NCI-H748 treated with DMSO at 0.1 percent for 48 hours (cell line): ENCODE data around the gene PRKCE.
"Not testable (repeated sequence)": the region's sequence is repeated elsewhere in the genome, so short reads cannot be mapped to it uniquely, and the experiment has no call there.

Experiments
- DNase-seq: peaks from one replicate; lab custom pipeline; 2025; lab: John Stamatoyannopoulos, UW

The PRKCE gene

GRCh38 chr2:46195819-46196218, 544.3 kb downstream of the PRKCE start:
- no peak for DNase-seq

GRCh38 chr2:46196871-46197462, 545.5 kb downstream of the PRKCE start:
- no peak for DNase-seq

- no peak for DNase-seq
Measured at GRCh38 chr2:46197672-46198071, 546.2 kb downstream of the PRKCE start.

DNA sequence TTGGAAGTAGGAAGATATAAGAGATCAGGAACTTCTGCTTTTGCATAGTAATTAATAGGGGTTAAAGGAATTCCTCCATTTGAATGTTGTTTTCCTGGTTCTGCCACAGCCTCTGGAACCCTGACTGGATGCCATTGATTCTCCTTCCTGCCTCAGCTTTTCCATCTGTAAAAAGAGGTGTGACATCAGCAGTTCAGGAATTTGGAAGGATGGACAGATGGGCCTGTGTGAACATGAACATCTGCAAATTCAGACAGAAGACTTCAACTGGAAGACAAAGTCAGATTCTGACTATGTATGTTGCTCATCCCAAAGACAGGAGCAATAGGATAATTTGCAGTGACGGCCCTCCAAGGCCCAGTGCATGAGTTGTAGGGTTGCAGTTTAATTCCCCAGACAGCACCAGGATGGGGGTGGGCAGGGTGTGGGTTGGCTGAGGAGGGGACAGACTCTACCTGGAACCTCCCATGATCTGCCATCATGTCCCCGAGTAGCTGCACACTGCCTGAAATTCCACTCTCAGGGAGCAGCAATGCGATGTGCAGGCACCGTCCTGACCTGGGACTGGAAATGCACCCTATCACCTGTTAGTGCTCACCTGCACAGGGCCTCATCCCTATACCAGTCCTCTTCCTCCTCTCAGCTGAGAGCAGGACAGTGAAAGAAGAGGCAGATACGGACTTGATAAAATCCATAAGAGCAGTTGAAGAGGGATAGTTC, 546.8 kb downstream of the PRKCE start:
- no peak for DNase-seq

DNA sequence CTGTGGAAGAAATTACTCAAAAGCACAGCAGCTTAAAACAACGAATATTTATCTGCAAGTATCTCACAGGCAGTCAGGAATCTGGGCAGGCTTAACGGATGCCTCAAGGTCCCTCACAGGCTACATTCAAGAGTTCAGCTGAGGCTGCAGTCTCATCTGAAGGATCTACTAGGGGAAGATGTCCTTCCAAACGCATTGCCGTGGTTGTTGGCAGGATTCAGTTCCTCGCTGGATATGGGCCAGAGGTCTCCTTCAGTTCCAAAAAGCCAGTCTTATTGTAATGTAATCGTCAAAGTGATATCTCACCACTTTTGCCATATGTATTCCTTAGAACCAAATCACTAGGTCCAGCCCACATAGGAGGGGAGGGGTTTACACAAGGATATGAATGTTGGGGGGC, 547.5 kb downstream of the PRKCE start:
- no peak for DNase-seq

DNA sequence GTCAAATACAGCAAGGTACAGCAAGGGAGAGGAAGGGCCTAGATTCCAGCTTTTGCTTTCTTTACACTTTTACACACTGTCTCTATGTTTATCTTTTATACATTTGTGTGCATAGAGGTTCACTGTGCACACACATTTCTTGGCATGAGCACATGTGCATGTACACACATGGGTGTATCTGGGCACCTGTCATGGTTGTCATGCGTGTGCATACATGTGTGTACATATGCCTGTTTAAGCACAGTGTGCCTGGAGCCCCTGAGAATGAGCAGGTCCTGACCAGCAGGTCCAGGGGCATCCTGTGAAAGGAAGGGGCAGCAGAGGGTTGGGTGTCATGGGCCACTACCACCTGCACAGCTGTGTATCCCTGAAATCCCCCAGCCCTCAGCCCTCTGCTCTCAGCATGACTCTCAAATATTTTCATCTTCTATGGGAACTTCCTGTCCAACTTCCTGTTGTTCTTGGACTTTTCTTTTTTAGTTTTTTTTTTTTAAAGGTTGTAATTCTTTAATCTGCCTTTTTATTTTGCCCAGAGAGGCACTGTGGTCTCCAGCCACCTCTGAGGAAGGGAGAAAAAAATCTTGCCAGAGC, 548.7 kb downstream of the PRKCE start:
- no peak for DNase-seq

DNA sequence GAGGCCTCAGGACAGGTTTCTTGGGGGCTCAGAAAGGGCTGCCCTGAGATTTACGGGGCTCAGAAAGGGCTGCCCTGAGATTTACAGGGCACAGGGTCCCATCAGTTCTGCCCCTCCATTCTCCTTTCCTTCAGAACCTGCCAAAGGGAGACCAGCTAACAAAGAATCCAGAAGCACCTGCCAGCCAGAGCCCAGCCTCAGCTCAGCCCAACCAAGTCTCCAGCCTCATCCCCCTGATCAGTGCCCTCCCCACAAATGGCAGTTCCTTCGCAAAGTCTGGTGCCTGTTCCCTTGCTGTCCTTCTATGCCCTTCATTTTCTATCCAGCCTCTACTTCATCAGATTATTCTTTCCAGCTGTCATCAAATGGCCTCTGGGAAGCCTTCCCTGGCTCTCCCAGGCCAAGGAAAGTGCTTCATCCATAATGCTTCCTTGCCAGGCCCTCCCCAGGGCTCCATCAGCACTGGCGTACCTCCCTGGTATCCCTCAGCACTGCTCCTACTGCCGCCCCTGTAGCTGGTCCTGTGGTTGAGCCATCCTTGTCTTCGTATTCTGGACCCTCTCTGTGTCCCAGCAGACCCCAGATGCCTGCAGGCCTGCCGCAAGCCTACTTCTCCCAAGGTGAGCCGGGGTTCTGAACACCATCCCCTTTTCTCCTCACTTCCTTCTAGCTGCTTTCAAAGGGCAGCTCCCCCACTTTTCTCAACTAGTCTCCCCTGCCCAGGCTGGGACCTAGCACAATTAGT, 549.6 kb downstream of the PRKCE start:
- DNase-seq = no peak

- no peak for DNase-seq
Measured at GRCh38 chr2:46202453-46202852, 551.0 kb downstream of the PRKCE start.

GRCh38 chr2:46202987-46203386, 551.5 kb downstream of the PRKCE start:
- no peak for DNase-seq

DNA sequence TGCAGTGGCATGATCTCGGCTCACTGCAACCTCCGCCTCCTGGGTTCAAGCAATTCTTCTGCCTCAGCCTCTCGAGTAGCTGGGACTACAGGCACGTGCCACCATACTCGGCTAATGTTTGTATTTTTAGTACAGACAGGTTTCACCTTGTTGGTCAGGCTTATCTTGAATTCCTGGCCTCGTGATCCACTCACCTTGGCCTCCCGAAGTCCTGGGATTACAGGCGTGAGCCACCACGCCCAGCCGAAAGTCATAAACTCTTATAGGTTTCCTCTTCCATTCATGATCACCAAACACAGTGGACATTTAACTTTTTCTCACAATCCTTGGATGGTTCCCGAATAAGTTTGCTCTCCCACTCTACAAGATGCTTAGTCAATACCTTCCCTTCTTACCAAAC, 552.2 kb downstream of the PRKCE start:
- DNase-seq = not testable (repeated sequence)

GRCh38 chr2:46207591-46207990, 556.1 kb downstream of the PRKCE start:
- DNase-seq = no peak

DNA sequence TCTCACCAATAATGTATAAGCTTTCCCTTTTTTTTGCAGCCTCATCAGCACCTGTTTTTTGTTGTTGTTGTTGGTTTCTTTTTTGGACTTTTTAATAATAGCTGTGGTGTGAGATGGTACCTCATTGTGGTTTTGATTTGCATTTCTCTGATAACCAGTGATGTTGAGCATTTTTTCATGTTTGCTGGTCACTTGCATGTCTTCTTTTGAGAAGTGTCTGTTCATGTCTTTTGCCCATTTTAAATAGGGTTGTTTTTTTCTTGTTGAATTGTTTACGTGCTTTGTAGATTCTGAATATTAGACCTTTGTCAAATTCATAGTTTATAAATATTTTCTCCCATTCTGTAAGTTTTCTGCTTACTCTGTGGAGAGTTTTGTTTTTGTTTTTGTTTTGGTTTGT, 557.3 kb downstream of the PRKCE start:
- DNase-seq = no peak

DNA sequence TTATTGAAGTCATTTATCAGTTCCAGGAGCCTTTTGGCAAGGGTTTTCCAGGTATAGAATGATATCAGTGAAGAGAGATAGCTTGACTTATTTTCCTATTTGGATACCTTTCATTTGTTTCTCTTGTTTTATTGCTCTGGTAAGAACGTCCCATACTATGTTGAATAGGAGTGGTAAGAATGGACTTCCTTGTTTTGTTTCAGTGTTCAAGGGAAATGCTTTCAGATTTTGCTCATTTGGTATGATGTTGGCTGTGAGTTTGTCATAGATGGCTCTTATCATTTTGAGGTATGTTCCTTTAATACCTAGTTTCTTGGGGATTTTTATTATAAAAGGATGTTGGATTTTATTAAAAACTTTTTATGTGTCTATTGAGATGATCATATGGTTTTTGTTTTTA, 558.6 kb downstream of the PRKCE start:
- no peak for DNase-seq

DNA sequence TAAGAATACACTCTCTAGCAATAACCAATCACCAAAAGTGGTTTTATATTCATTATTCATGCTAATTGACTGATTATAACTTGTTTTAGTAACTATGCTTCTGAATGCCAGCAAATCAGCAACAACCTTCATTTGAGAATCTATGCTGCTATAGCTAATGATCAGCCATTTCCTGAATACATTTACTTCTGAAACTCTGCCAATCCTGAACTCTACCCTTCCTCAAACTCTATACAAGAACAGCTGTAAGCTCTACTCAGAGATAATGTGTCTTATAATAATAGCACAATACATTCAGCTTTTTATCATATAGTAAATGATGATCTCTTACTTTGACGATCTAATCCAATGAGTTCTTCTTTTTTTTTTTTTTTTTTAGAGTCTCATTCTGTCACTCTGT, 560.0 kb downstream of the PRKCE start:
- DNase-seq = no peak

- no peak for DNase-seq
Measured at GRCh38 chr2:46213906-46214305, 562.4 kb downstream of the PRKCE start.

DNA sequence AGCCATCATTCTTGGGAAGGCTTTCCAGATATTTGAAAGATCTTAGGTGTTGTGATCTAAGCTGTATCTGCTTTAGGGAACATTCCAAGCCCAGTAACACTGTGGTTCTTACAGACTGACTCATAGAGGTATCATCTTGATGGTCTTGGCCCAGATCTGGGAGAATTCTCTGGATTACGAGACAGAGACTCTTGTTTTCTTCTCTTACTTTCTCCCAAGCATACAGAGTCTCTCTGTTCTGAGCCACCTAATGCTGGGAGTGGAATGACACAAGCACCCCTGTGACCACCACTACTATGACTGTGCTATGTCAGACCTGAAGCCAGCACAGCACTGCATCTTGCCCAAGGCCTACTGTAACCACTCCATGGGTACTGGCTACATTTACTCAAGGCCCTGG, 564.7 kb downstream of the PRKCE start:
- DNase-seq = no peak

GRCh38 chr2:46223514-46223913, 572.0 kb downstream of the PRKCE start:
- DNase-seq = not testable (repeated sequence)

GRCh38 chr2:46225150-46225625, 573.7 kb downstream of the PRKCE start:
- DNase-seq = no peak

DNA sequence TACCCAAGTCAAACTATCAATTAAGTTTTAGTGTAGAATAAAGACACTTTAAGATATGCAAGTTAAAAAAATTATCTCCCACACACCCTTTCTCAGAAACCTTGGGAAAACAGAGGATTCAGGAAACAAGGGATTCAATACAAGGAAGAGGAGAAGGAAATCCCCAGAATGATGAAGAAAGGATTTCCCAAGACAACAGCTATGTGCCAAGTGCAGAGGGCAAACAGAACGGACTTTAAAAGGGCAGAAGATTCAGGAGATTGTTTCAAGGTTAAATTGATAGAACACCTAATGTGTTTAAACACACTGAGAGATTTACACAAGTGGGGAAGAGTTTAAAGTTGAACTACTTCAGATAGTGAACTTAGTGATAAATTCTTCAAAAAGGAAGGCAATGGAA, 574.3 kb downstream of the PRKCE start:
- DNase-seq = no peak

DNA sequence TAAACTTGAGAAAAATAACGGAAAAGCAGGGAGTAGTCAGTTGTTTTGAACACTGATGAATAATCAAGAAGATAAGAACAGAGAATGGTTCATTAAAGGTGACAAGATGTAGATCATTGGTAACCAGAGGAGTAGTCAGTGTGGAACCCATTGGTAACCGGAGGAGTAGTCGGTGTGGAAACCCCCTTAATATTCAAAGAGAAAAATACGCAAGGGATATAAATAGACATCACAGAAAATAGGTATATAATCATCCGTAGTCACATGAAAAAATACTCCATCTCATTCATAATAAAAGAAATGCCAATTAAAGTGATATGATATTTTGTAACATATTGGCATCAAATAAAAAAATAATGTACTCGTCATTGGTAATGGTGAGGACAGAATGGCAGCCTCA, 575.1 kb downstream of the PRKCE start:
- DNase-seq = no peak

GRCh38 chr2:46227022-46227421, 575.5 kb downstream of the PRKCE start:
- DNase-seq = no peak

GRCh38 chr2:46227674-46228289, 576.3 kb downstream of the PRKCE start:
- no peak for DNase-seq
